Heart right ventricle (tissue), 16 donors: ENCODE results near the gene PARP9. TPM values are rescaled to one million over a fixed set of nuclear protein-coding genes. Genes with fewer than 3 reads are reported as not detected.

Source experiments
- ATAC-seq, 8 donors: fragments of 200-7000 bp; cut with Tn5 transposase; one replicate each; pipeline ENCODE4 v1.9.1; 2020; ENCODE audit warnings: mild to moderate bottlenecking in 8 of 8, moderate library complexity in 8 of 8, moderate number of reproducible peaks in 1 of 8
- DNase-seq, 2 donors: peaks; one replicate each; pipeline ENCODE4 v3.0.0-alpha.2; 2020
- H3K27ac ChIP-seq, 10 donors: fragments of 200-600 bp; sonication (generic) in 2 of 10; one replicate each; pipeline versions ENCODE4 v1.5.0 to v1.8.0; 2020 to 2022; ENCODE audit warnings: mild to moderate bottlenecking in 3 of 10
- H3K27me3 ChIP-seq, 7 donors: fragments of 200-600 bp; one replicate each; pipeline ENCODE4 v1.8.0; 2021 to 2022; ENCODE audit warnings: mild to moderate bottlenecking in 2 of 7
- H3K36me3 ChIP-seq, 9 donors: fragments of 200-600 bp; sonication (generic) in 1 of 9; one replicate each; pipeline versions ENCODE4 v1.5.0 to v1.8.0; 2020 to 2022; ENCODE audit warnings: mild to moderate bottlenecking in 2 of 9
- H3K4me1 ChIP-seq, 9 donors: fragments of 200-600 bp; sonication (generic) in 1 of 9; one replicate each; pipeline versions ENCODE4 v1.5.0 to v1.8.0; 2020 to 2022; ENCODE audit warnings: mild to moderate bottlenecking in 4 of 9
- H3K4me3 ChIP-seq, 10 donors: fragments of 200-600 bp; sonication (generic) in 2 of 10; one replicate each; pipeline versions ENCODE4 v1.5.0 to v1.8.0; 2020 to 2022; ENCODE audit warnings: mild to moderate bottlenecking in 7 of 10, moderate library complexity in 2 of 10
- H3K9me3 ChIP-seq, 11 donors: fragments of 200-600 bp in 10 of 11; sonication (generic) in 2 of 11; one replicate each; pipeline versions ENCODE4 v1.5.0 to v1.8.0; 2013 to 2022; ENCODE audit warnings: mild to moderate bottlenecking in 2 of 11, control low read depth in 1 of 11, moderate library complexity in 1 of 11
- WGBS, 2 donors: extraction: QIAGEN DNeasy Blood & Tissue Kit; methylation state at CpG; one replicate each; pipeline ENCODE4 v1.1.7; 2013; ENCODE audit warnings: inconsistent platforms in 1 of 2; 5-methylcytosine and 5-hydroxymethylcytosine counted together
- intact Hi-C, 10 donors: fragments of 100-400 bp; cut with DNase I; formaldehyde crosslinking; loops; one replicate each; pipeline versions ENCODE4 v1.11.1 to v1.14.2; 2022
- polyA plus RNA-seq, 2 donors: library from polyadenylated mRNA; stranded (reverse); fragments of 200-250 nt; gene quantifications; one replicate each; pipeline ENCODE4 v1.2.3, GENCODE V29; 2013
- total RNA-seq, 10 donors: library from RNA; stranded (reverse); fragmentation: NEBNext Ultra II Directional in 3 of 10; extraction: Animal tissue kit (Norgen Biotek cat#: 25700) in 3 of 10; gene quantifications; one replicate each; pipeline versions ENCODE4 v1.2.1 to v1.2.4, GENCODE V29; 2021 to 2023
- TF ChIP-seq, protein P1 (sequence below), 9 donors: fragments of 200-600 bp; sonication (generic) in 2 of 9; IDR thresholded peaks; one replicate each; pipeline versions ENCODE4 v1.5.0 to v1.8.0; 2021 to 2022; ENCODE audit warnings: antibody characterized with exemption in 9 of 9, mild to moderate bottlenecking in 5 of 9, moderate library complexity in 1 of 9
- donor health status: Arrhythmogenic right ventricular cardiomyopathy.
- donor health status: ischemic (EF 13 %, LVEDD 7.1; RV severe dilation, severe dysfunction).
- donor health status: healthy with polysubstance abuse.
- donor health status: DM: no; HTN: yes; CAD: no.
- donor health status: DM: no; HTN: no; CAD: no.
- donor health status: ischemic (EF 25% LVEDD 6.9; RV normal size, moderate dysfunction).
- donor health status: ischemic (EF 25% LVEDD 5.7; RV mildly dilated, moderate dysfunction).
- donor health status: healthy.
- donor health status: DM: yes; HTN: yes; CAD: no.
- donor health status: Ischemic cardiomyopathy.
- donor health status: ischemic (EF 35%, LVEDD 5.7; RV mildly dilated, moderate dysfunction).
- donor health status: nonischemic (EF 11% LVEDD 7.7; RV severe dilation, severe dysfunction).
- donor health status: DM: yes; HTN: yes; CAD: no.
- donor health status: PGD.
- donor health status: ischemic (EF 29% LVEDD 5.4; RV normal size, mild dysfunction).
- donor health status: nonischemic (EF 23%, LVEDD 6.1; RV moderate dilation, normal function).

PARP9 gene
- total and polyA plus RNA-seq, 12 donors, result 7.1 to 60.4 (median 15.2) TPM

DNA sequence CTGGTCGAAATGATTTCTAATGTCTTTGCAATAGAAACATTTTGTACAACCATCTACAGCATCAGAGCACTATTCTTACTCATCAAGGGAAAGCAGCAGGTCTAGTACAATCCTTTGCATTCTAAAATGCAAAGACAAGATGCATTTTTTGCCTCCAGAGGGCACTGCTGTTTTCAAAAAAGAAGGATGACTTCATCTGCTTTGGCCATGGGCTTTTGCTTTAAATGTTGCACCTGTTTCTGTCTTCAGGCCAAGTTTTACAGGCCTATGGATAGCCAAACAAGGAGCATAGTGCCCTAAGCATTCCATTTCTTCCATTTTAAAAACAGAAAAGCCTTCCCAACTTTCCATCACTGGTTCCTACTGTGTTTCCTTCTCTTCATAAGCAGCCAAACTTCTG is 3.4 kb downstream of the PARP9 start:
- TF ChIP-seq, protein P1, sequence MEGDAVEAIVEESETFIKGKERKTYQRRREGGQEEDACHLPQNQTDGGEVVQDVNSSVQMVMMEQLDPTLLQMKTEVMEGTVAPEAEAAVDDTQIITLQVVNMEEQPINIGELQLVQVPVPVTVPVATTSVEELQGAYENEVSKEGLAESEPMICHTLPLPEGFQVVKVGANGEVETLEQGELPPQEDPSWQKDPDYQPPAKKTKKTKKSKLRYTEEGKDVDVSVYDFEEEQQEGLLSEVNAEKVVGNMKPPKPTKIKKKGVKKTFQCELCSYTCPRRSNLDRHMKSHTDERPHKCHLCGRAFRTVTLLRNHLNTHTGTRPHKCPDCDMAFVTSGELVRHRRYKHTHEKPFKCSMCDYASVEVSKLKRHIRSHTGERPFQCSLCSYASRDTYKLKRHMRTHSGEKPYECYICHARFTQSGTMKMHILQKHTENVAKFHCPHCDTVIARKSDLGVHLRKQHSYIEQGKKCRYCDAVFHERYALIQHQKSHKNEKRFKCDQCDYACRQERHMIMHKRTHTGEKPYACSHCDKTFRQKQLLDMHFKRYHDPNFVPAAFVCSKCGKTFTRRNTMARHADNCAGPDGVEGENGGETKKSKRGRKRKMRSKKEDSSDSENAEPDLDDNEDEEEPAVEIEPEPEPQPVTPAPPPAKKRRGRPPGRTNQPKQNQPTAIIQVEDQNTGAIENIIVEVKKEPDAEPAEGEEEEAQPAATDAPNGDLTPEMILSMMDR (IDR thresholded peaks at IDR 0.05), result peak in 8 of 9 donors; percentile 13 to 71 (median 60)
- intact Hi-C loops, result loop anchor here in 5 of 10 donors (1.0 to 10.0 kb wide), 4 partner anchors 114 to 120 kb away; partner anchors contain the start of gene PARP14 (in 2 of the 5)
- ATAC-seq, result no peak
- Histone ChIP-seq H3K4me1 (peaks cover 0 to 52% (median 35%) of the 10 kb centered on the region in 9 donors), H3K27me3 (no peaks in the 10 kb centered on the region), H3K4me3 (no peak overlapping the region), H3K27ac (no peak overlapping the region), H3K36me3 (peaks cover 0 to 46% (median 16%) of the 10 kb centered on the region in 9 donors), H3K9me3 (no peaks in the 10 kb centered on the region)
- peak in 1 of 2 donors; percentile 42 for DNase-seq
- 92 to 100% methylated on average over 1 of the region's 1 CpG for WGBS, 2 donors

DNA sequence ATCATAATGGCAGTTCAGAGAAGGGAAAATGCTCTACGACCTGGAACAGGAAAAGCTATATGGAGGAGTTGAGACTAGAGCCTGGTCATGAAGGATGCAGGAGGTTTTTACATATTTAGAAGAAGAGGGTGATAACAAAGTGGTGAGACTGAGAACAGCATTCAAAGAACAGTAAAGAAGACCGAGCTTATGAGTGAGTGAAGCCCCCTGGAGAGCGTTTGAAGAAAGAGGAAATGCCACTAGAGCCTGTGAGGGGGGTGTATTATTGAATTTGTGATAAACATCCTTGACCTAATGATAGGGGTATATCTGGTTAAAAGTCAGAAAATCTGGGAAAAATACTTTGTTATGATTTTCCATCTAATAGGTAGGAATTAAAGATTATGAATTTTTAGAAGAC is 4.2 kb downstream of the PARP9 start:
- TF ChIP-seq, protein P1 (IDR thresholded peaks at IDR 0.05), result no peak
- intact Hi-C loops, result loop anchor here in 7 of 10 donors (1.0 to 10.0 kb wide), 6 partner anchors 115 to 121 kb away; partner anchors contain the start of gene PARP14 (in 2 of the 7)
- H3K27ac ChIP-seq, result no peak overlapping the region

DNA sequence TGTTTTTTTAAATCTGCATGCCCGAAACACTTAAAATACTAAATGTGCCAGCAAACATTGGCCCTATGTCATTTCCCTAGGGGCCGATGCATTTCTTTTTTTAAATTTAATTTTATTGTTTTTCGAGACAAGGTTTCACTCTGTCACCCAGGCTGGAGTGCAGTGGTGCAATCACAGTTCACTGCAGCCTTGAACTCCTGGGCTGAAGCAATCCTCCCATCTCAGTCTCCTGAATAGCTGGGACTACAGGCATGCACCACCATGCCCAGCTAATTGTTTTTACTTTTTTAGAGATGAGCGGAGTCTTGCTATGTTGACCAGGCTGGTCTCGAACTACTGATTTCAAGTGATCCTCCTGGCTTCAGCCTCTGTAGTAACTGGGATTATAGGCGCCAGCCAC is 5.5 kb downstream of the PARP9 start:
- Histone ChIP-seq H3K27ac (no peak overlapping the region), H3K36me3 (peaks cover 0 to 66% (median 20%) of the 10 kb centered on the region in 9 donors), H3K4me1 (peaks cover 0 to 57% (median 35%) of the 10 kb centered on the region in 9 donors), H3K27me3 (no peaks in the 10 kb centered on the region), H3K4me3 (no peak overlapping the region), H3K9me3 (no peaks in the 10 kb centered on the region)
- WGBS, 2 donors, result 86 to 87% methylated on average over 6 of the region's 6 CpGs
- DNase-seq, result no peak
- no peak for ATAC-seq
- intact Hi-C loops, result loop anchor here in 2 of 10 donors (2.0 to 5.0 kb wide), 2 partner anchors 118 to 119 kb away; no protein-coding TSS in a partner anchor
- TF ChIP-seq, protein P1 (IDR thresholded peaks at IDR 0.05), result no peak

More for the DNA sequence above, 4.2 kb downstream of the PARP9 start:
- H3K4me1 ChIP-seq, result peaks cover 0 to 52% (median 35%) of the 10 kb centered on the region in 9 donors
- WGBS, 2 donors, result 68 to 74% methylated on average over 3 of the region's 3 CpGs
- H3K27me3 ChIP-seq, result no peaks in the 10 kb centered on the region
- H3K4me3 ChIP-seq, result no peak overlapping the region
- no peak for ATAC-seq
- no peak for DNase-seq
- no peaks in the 10 kb centered on the region for H3K9me3 ChIP-seq
- peaks cover 0 to 53% (median 20%) of the 10 kb centered on the region in 9 donors for H3K36me3 ChIP-seq

DNA sequence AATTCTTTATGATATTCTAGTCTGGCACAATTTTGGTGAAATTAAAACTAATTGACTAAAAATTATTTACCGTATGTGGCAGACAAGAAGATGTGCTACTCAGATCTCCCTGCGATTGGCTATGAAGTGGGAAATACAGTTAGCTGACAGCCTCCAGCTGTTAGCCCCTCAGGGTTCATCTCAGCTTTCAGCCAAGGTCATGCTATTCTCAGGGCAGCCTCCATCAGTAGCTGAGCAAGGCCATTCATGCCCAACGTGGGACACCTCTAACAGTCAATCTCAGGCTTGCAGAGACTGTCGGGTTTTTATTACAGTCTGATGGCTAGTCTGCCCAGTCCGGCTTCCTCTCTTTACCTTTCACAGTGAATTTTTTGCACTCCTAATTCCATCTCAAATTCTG is 6.7 kb downstream of the PARP9 start:
- peaks cover 0 to 79% (median 27%) of the 10 kb centered on the region in 9 donors for H3K36me3 ChIP-seq
- H3K4me1 ChIP-seq, result peaks cover 0 to 48% (median 23%) of the 10 kb centered on the region in 9 donors
- DNase-seq, result no peak
- ATAC-seq, result no peak
- intact Hi-C loops, result loop anchor here in 2 of 10 donors (2.0 to 5.0 kb wide), 2 partner anchors 119 to 120 kb away; no protein-coding TSS in a partner anchor
- no peak overlapping the region for H3K27ac ChIP-seq
- no peak overlapping the region for H3K4me3 ChIP-seq
- H3K27me3 ChIP-seq, result no peaks in the 10 kb centered on the region
- WGBS, 2 donors, result 86 to 88% methylated on average over 5 of the region's 5 CpGs
- H3K9me3 ChIP-seq, result no peaks in the 10 kb centered on the region
- TF ChIP-seq, protein P1 (IDR thresholded peaks at IDR 0.05), result no peak
